Measurements from ENCODE around the gene CFAP46. TPM values are rescaled to one million over a fixed set of nuclear protein-coding genes. Genes with fewer than 3 reads are reported as not detected.

The CFAP46 gene
- total RNA-seq, 1 experiment from 2014 or later: 3.3 TPM

GRCh38 chr10:132940791-132941465 lies 1.4 kb downstream of the CFAP46 start:
- Mint-ChIP-seq H3K4me3 (peak overlapping the region; percentile 62), H3K27me3 (ENCODE audit: low read depth) (peaks cover 3% of the 10 kb centered on the region; the same call in 1 of the 2 replicates), H3K36me3 (no peaks in the 10 kb centered on the region), H3K4me1 (peaks cover 3% of the 10 kb centered on the region; the same call in 1 of the 2 replicates), H3K9me3 (no peaks in the 10 kb centered on the region), H3K27ac (no peak overlapping the region)
- ATAC-seq: no peak
- ChIA-PET CTCF (interaction anchor here (1.0 kb wide), 2 partner anchors 160 to 184 kb away, joined by 3 read pairs; no protein-coding TSS in a partner anchor), POLR2A (no interaction called here)
- TF ChIP-seq RELA (CRISPR knock-in tag; IDR thresholded peaks at IDR 0.05; ENCODE audit: borderline replicate concordance) (no peak), SMAD4 (CRISPR knock-in tag; IDR thresholded peaks at IDR 0.05) (no peak), MAX (CRISPR knock-in tag; IDR thresholded peaks at IDR 0.05) (no peak), JUN (CRISPR knock-in tag; IDR thresholded peaks at IDR 0.05) (no peak), ZNF219 (CRISPR knock-in tag; IDR thresholded peaks at IDR 0.05; ENCODE audit: borderline replicate concordance) (no peak), ZNF512 (CRISPR knock-in tag; IDR thresholded peaks at IDR 0.05; ENCODE audit: borderline replicate concordance) (no peak), PREB (CRISPR knock-in tag; IDR thresholded peaks at IDR 0.05; ENCODE audit: borderline replicate concordance) (no peak), ETV6 (CRISPR knock-in tag; IDR thresholded peaks at IDR 0.05) (no peak), AR (CRISPR knock-in tag; IDR thresholded peaks at IDR 0.05) (no peak), ZNF232 (CRISPR knock-in tag; IDR thresholded peaks at IDR 0.05) (no peak), CDX4 (CRISPR knock-in tag; IDR thresholded peaks at IDR 0.05; ENCODE audit: borderline replicate concordance) (no peak), ZNF416 (CRISPR knock-in tag; IDR thresholded peaks at IDR 0.05) (no peak), ESRRA (CRISPR knock-in tag; IDR thresholded peaks at IDR 0.05; ENCODE audit: borderline replicate concordance) (no peak), ZNF121 (CRISPR knock-in tag; IDR thresholded peaks at IDR 0.05) (no peak), ZMAT4 (CRISPR knock-in tag; IDR thresholded peaks at IDR 0.05) (no peak), KAT7 (CRISPR knock-in tag; IDR thresholded peaks at IDR 0.05; ENCODE audit: borderline replicate concordance) (no peak), HMGA2 (CRISPR knock-in tag; IDR thresholded peaks at IDR 0.05) (no peak)
- DNase-seq (ENCODE audit: low spot score): no peak
